ENCODE results near the gene HNRNPH3.

DNA sequence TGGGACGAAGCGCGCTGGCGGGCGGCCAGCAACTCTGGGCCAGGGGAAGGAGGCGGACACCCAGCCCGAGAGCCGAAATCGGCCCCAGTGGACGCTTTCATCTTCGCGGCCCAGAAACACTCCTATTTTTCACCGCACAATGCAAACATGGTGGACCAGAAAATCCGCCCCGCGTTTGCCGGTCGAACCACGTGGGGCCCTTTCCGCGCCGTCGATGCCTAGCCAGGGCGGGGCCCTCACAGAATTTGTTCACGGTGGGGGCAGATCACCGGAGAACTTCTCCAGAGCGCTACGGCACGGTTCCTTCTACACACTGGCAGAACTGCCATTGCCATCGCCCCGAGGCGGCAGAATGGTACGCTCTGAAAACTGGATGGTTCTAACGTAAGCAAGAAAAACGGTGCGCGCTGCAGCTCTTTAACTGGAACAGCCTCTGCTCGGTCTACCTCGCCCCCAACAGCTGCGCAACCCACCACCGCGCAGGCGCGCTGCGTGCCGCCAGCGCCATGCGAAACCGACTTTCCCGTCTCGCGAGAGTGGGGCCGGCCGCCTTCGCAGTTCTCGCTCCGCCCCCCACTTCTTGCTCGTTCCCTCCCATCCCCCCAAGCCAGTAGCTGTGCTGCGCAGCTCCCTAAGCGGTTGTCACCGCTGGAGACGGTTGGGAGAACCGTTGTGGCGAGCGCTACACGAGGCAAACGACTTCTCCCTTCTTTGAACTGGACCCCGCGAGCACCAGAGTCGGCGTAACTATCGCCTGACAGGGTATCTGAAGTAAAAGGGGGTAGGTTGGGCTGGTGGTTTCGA, at the start of gene HNRNPH3:
- TF ChIP-seq, protein P1, sequence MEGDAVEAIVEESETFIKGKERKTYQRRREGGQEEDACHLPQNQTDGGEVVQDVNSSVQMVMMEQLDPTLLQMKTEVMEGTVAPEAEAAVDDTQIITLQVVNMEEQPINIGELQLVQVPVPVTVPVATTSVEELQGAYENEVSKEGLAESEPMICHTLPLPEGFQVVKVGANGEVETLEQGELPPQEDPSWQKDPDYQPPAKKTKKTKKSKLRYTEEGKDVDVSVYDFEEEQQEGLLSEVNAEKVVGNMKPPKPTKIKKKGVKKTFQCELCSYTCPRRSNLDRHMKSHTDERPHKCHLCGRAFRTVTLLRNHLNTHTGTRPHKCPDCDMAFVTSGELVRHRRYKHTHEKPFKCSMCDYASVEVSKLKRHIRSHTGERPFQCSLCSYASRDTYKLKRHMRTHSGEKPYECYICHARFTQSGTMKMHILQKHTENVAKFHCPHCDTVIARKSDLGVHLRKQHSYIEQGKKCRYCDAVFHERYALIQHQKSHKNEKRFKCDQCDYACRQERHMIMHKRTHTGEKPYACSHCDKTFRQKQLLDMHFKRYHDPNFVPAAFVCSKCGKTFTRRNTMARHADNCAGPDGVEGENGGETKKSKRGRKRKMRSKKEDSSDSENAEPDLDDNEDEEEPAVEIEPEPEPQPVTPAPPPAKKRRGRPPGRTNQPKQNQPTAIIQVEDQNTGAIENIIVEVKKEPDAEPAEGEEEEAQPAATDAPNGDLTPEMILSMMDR (IDR thresholded peaks at IDR 0.05) = no peak
- no peak for TF ChIP-seq EZH2 (IDR thresholded peaks at IDR 0.05; ENCODE audit: borderline replicate concordance, insufficient read depth, low read depth, low read length, poor library complexity, severe bottlenecking)
